Measurements from ENCODE around the gene MAPK10.

- TF ChIP-seq CTCF (IDR thresholded peaks at IDR 0.05; ENCODE audit: low read depth, low read length) (no peak), POLR2A (IDR thresholded peaks at IDR 0.05; ENCODE audit: extremely low read depth, insufficient read length) (no peak), MYC (IDR thresholded peaks at IDR 0.05; ENCODE audit: low read depth, low read length) (no peak)
- TF ChIP-seq, protein P1, sequence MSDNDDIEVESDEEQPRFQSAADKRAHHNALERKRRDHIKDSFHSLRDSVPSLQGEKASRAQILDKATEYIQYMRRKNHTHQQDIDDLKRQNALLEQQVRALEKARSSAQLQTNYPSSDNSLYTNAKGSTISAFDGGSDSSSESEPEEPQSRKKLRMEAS (IDR thresholded peaks at IDR 0.05; ENCODE audit: low read depth, low read length): no peak
These were observed 304.0 kb downstream of the MAPK10 start for GRCh38 chr4:86055898-86056297.

Measured in NB4 (cell line).